ENCODE measurements around the gene MRPL16.
A peak's percentile ranks its signal among the peaks of the same experiment; 100 is the strongest.

The MRPL16 gene

DNA sequence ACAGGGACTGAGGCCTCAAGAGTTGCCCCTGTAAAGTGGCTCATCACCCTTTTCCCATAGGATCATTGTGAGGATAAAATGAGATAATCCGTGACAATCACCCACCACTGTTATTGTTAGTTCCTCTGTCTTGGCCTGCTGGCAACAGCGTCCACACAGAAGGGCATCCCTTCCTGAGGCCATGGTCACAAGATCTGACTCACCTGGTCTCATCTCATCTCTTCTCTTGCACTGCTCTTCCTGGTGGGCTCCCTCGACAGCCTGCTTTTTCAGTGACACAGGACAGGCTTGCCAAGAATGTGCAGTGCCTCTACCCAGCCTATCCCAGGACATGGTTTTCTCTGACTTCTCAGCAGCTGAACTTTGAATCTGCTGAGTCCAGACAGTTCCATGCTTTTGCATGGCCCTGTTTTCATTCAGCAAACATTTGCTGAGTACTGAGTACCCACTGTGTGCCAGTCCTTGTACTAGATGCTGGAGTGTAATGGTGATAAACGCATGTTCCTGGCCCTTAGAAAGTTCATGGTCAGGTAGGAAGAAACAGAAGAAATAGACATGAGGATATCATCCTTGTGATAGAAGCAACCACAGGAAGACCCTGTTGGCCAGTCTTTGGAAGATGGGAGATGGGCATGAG, 52.1 kb downstream of the MRPL16 start:
- Histone ChIP-seq H3K79me2 (ENCODE audit: control insufficient read depth, low read length) (no peaks in the 10 kb centered on the region), H3F3A (ENCODE audit: control insufficient read depth, insufficient read depth) (no peaks in the 10 kb centered on the region), H3K4me2 (ENCODE audit: low read length) (no peak overlapping the region), H3K27me3 (ENCODE audit: control insufficient read depth, low read length) (peaks cover 37% of the 10 kb centered on the region), H4K20me1 (ENCODE audit: control insufficient read depth, insufficient read depth, low read depth, low read length) (no peaks in the 10 kb centered on the region), H3K36me3 (ENCODE audit: control insufficient read depth, low read length) (no peaks in the 10 kb centered on the region), H3K9me2 (replicated peaks; ENCODE audit: control insufficient read depth, low read length) (no peaks in the 10 kb centered on the region), H3K27ac (ENCODE audit: low read depth, low read length) (no peak overlapping the region), H3K9me3 (ENCODE audit: control insufficient read depth, insufficient read depth, low read length) (no peaks in the 10 kb centered on the region), H3K4me3 (ENCODE audit: low read length) (no peak overlapping the region), H3K4me1 (ENCODE audit: control insufficient read depth, low read length) (peaks cover 16% of the 10 kb centered on the region)
- TF ChIP-seq EZH2phosphoT487 (IDR thresholded peaks at IDR 0.05; ENCODE audit: borderline replicate concordance, low read length), result no peak
- TF ChIP-seq, protein P1, sequence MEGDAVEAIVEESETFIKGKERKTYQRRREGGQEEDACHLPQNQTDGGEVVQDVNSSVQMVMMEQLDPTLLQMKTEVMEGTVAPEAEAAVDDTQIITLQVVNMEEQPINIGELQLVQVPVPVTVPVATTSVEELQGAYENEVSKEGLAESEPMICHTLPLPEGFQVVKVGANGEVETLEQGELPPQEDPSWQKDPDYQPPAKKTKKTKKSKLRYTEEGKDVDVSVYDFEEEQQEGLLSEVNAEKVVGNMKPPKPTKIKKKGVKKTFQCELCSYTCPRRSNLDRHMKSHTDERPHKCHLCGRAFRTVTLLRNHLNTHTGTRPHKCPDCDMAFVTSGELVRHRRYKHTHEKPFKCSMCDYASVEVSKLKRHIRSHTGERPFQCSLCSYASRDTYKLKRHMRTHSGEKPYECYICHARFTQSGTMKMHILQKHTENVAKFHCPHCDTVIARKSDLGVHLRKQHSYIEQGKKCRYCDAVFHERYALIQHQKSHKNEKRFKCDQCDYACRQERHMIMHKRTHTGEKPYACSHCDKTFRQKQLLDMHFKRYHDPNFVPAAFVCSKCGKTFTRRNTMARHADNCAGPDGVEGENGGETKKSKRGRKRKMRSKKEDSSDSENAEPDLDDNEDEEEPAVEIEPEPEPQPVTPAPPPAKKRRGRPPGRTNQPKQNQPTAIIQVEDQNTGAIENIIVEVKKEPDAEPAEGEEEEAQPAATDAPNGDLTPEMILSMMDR (IDR thresholded peaks at IDR 0.05; ENCODE audit: low read depth, low read length, poor library complexity, severe bottlenecking), result no peak

DNA sequence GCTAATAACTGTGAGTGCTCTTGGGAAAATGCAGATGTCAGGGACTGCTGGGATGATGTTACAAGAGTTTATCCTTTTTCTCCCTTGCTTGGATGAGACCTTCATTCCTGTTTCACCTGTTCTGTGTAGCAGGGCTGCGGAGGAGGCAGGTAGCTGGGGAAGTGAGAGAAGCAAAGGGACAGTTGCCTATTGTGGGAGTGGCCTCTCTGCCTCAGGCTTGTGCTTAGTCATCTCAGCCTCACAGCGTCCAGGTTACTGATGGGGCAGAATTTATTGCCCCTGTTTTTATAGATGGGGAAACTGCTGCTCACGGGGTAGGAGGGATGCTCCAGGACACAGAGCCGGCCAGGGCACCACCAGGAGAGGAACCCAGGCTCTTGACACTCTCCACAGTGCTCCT, 53.7 kb downstream of the MRPL16 start:
- Histone ChIP-seq H4K20me1 (ENCODE audit: control insufficient read depth, insufficient read depth, low read depth, low read length) (no peaks in the 10 kb centered on the region), H3K9me3 (ENCODE audit: control insufficient read depth, insufficient read depth, low read length) (no peaks in the 10 kb centered on the region)

DNA sequence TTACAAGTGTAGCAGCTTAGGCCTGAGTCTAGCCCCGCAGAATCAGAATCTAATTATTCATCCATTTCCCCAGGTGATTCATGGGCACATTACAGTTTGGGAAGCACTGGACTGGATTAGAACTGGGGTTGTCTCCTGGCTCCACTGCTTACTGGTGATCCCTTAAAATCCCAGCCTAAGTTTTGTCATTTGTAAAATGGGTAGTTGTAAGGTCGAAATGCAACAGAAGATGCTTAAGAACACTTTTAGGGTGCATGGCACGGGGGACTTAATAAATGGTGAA, 54.1 kb downstream of the MRPL16 start:
- TF ChIP-seq, protein P1 (IDR thresholded peaks at IDR 0.05; ENCODE audit: low read depth, low read length, poor library complexity, severe bottlenecking), result no peak
- TF ChIP-seq EZH2phosphoT487 (IDR thresholded peaks at IDR 0.05; ENCODE audit: borderline replicate concordance, low read length), result no peak
- Histone ChIP-seq H3K9me2 (replicated peaks; ENCODE audit: control insufficient read depth, low read length) (no peaks in the 10 kb centered on the region), H3K4me2 (ENCODE audit: low read length) (peak overlapping the region; percentile 97), H3F3A (ENCODE audit: control insufficient read depth, insufficient read depth) (no peaks in the 10 kb centered on the region), H4K20me1 (ENCODE audit: control insufficient read depth, insufficient read depth, low read depth, low read length) (no peaks in the 10 kb centered on the region), H3K4me1 (ENCODE audit: control insufficient read depth, low read length) (peaks cover 16% of the 10 kb centered on the region), H3K9me3 (ENCODE audit: control insufficient read depth, insufficient read depth, low read length) (no peaks in the 10 kb centered on the region), H3K79me2 (ENCODE audit: control insufficient read depth, low read length) (no peaks in the 10 kb centered on the region), H3K36me3 (ENCODE audit: control insufficient read depth, low read length) (no peaks in the 10 kb centered on the region), H3K4me3 (ENCODE audit: low read length) (no peak overlapping the region), H3K27me3 (ENCODE audit: control insufficient read depth, low read length) (peaks cover 37% of the 10 kb centered on the region), H3K27ac (ENCODE audit: low read depth, low read length) (no peak overlapping the region)

More for the DNA sequence above, 53.7 kb downstream of the MRPL16 start:
- peaks cover 37% of the 10 kb centered on the region for H3K27me3 ChIP-seq (ENCODE audit: control insufficient read depth, low read length)
- H3K4me1 ChIP-seq (ENCODE audit: control insufficient read depth, low read length), result peaks cover 16% of the 10 kb centered on the region
- H3K4me2 ChIP-seq (ENCODE audit: low read length), result no peak overlapping the region
- no peaks in the 10 kb centered on the region for H3K79me2 ChIP-seq (ENCODE audit: control insufficient read depth, low read length)
- no peak overlapping the region for H3K27ac ChIP-seq (ENCODE audit: low read depth, low read length)
- no peaks in the 10 kb centered on the region for H3K9me2 ChIP-seq (replicated peaks; ENCODE audit: control insufficient read depth, low read length)
- no peak overlapping the region for H3K4me3 ChIP-seq (ENCODE audit: low read length)
- no peaks in the 10 kb centered on the region for H3K36me3 ChIP-seq (ENCODE audit: control insufficient read depth, low read length)
- H3F3A ChIP-seq (ENCODE audit: control insufficient read depth, insufficient read depth), result no peaks in the 10 kb centered on the region
- TF ChIP-seq, protein P1 (IDR thresholded peaks at IDR 0.05; ENCODE audit: low read depth, low read length, poor library complexity, severe bottlenecking), result no peak
- no peak for TF ChIP-seq EZH2phosphoT487 (IDR thresholded peaks at IDR 0.05; ENCODE audit: borderline replicate concordance, low read length)
